ENCODE data around the gene ZNF628. TPM values are rescaled to one million over a fixed set of nuclear protein-coding genes. Genes with fewer than 3 reads are reported as not detected.

Gene ZNF628
- total RNA-seq, 1 donor = 3.5 TPM

Other genes with a start within 250 kb of the ZNF628 start
- 2.0 TPM for gene TMEM86B, start 247.9 kb upstream of the ZNF628 start, total RNA-seq
- 62.5 TPM for gene PPP6R1, start 217.6 kb upstream of the ZNF628 start, total RNA-seq
- gene HSPBP1, start 196.5 kb upstream of the ZNF628 start, total RNA-seq = 7.9 TPM
- gene BRSK1, start 192.6 kb upstream of the ZNF628 start, total RNA-seq = 0.52 TPM
- gene TMEM150B, start 151.3 kb upstream of the ZNF628 start, total RNA-seq = 2.0 TPM
- 14.3 TPM for gene KMT5C, start 136.7 kb upstream of the ZNF628 start, total RNA-seq
- not detected for gene COX6B2, start 121.9 kb upstream of the ZNF628 start, total RNA-seq
- gene GARIN5B, start 113.4 kb upstream of the ZNF628 start, total RNA-seq = not detected
- 0.10 TPM for gene IL11, start 106.2 kb upstream of the ZNF628 start, total RNA-seq
- gene TMEM190, start 99.8 kb upstream of the ZNF628 start, total RNA-seq = not detected
- gene TMEM238, start 92.3 kb upstream of the ZNF628 start, total RNA-seq = 1.9 TPM
- 605 TPM for gene RPL28, start 90.7 kb upstream of the ZNF628 start, total RNA-seq
- gene UBE2S, start 68.8 kb upstream of the ZNF628 start, total RNA-seq = 20.7 TPM
- not detected for gene SHISA7, start 33.3 kb upstream of the ZNF628 start, total RNA-seq
- gene ISOC2, start 15.0 kb upstream of the ZNF628 start, total RNA-seq = 4.5 TPM
- gene C19orf85, start 11.9 kb upstream of the ZNF628 start, total RNA-seq = not detected
- gene NAT14, start 8.6 kb downstream of the ZNF628 start, total RNA-seq = 1.9 TPM
- gene SSC5D, start 11.8 kb downstream of the ZNF628 start, total RNA-seq = 0.10 TPM
- not detected for gene SBK2, start 60.5 kb downstream of the ZNF628 start, total RNA-seq
- gene SBK3, start 68.9 kb downstream of the ZNF628 start, total RNA-seq = not detected
- gene ZNF579, start 104.2 kb downstream of the ZNF628 start, total RNA-seq = 2.7 TPM
- gene FIZ1, start 122.9 kb downstream of the ZNF628 start, total RNA-seq = 2.2 TPM
- gene ZNF524, start 123.7 kb downstream of the ZNF628 start, total RNA-seq = 9.6 TPM
- gene ZNF865, start 129.0 kb downstream of the ZNF628 start, total RNA-seq = 3.3 TPM
- 6.3 TPM for gene ZNF784, start 147.9 kb downstream of the ZNF628 start, total RNA-seq
- 14.4 TPM for gene ZNF580, start 164.4 kb downstream of the ZNF628 start, total RNA-seq
- gene ZNF581, start 167.0 kb downstream of the ZNF628 start, total RNA-seq = 19.0 TPM
- 1.9 TPM for gene CCDC106, start 171.6 kb downstream of the ZNF628 start, total RNA-seq
- gene U2AF2, start 178.4 kb downstream of the ZNF628 start, total RNA-seq = 55.6 TPM
- 23.5 TPM for gene EPN1, start 198.6 kb downstream of the ZNF628 start, total RNA-seq

Measured in mononuclear cell (primary cell).